PC-3 (cell line): ENCODE data around the gene KLHL40.
A peak's percentile ranks its signal among the peaks of the same experiment; 100 is the strongest.

Experiments used
- EZH2 ChIP-seq: fragments of 300-600 bp; sonication (generic); IDR thresholded peaks from one replicate; pipeline ENCODE4 v1.6.1; 2017; ENCODE audit warnings: antibody characterized with exemption, mild to moderate bottlenecking, low read length; ENCODE audit not compliant: unreplicated experiment
- TF ChIP-seq, protein P1 (sequence below): fragments of 300-600 bp; sonication (generic); conservative IDR thresholded peaks from 2 replicates; pipeline ENCODE4 v1.5.1; 2017; ENCODE audit warnings: antibody characterized with exemption, low read depth, mild to moderate bottlenecking, low read length

GRCh38 chr3:42711491-42712343 is 26.4 kb downstream of the KLHL40 start:
- TF ChIP-seq, protein P1, sequence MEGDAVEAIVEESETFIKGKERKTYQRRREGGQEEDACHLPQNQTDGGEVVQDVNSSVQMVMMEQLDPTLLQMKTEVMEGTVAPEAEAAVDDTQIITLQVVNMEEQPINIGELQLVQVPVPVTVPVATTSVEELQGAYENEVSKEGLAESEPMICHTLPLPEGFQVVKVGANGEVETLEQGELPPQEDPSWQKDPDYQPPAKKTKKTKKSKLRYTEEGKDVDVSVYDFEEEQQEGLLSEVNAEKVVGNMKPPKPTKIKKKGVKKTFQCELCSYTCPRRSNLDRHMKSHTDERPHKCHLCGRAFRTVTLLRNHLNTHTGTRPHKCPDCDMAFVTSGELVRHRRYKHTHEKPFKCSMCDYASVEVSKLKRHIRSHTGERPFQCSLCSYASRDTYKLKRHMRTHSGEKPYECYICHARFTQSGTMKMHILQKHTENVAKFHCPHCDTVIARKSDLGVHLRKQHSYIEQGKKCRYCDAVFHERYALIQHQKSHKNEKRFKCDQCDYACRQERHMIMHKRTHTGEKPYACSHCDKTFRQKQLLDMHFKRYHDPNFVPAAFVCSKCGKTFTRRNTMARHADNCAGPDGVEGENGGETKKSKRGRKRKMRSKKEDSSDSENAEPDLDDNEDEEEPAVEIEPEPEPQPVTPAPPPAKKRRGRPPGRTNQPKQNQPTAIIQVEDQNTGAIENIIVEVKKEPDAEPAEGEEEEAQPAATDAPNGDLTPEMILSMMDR: peak; percentile 35; the same call in 1 of the 2 replicates
- TF ChIP-seq EZH2: no peak
